ENCODE results near the gene SEC22C.
"Not testable (repeated sequence)": the region's sequence is repeated elsewhere in the genome, so short reads cannot be mapped to it uniquely, and the experiment has no call there.

Gene SEC22C

DNA sequence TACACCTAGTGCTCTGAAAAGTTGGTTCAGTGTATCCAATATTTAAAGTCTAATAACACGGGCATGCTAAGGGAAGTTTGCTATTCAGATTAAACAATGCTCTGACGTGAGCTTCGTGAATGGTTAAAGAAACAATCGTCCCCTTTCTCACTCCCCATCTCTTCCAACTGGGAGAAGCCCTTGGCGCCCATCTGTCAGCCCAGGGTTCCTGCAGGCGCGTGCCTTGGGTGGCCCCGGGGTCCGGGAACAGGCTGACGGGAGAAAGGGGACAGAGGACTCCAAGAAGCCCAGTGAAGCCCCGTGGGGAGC lies 413 bp downstream of the SEC22C start:
- DNase-seq (ENCODE audit: low read depth in 2 of 2), result no peak

DNA sequence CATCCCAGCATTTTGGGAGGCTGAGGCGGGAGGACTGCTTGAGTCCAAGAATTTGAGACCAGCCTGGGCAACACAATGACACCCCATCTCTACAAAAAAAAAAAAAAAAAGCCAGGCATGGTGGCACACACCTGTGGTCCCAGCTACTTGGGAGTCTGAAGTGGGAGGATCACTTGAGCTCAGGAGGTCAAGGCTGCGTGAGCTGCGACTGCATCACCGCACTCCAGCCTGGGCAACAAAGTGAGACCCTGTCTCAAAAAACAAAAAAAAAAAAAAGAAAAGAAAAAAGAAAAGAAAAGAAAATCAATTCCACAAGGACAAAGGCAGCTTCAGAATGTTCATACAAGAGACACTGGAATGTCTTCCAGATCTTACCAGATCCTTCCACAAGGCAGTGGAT lies 2.4 kb downstream of the SEC22C start:
- not testable (repeated sequence) for DNase-seq (ENCODE audit: low read depth in 2 of 2)

DNA sequence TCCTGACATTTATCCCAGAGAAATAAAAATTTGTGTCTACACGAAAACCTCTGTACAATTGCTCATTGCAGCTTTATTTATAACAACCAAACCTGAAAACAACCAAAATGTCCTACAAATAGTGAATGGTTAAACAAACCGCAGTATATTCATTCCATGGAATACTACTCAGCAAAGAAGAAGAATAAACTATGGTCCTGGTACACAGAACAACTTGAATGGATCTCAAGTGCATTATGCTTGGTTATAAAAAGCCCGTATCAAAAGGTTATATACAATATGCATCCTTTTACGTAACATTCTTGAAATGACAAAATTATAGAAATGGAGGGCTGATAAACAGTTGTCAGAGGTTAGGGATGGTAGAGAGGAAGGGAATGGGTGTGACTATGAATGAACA lies 3.7 kb downstream of the SEC22C start:
- DNase-seq (ENCODE audit: low read depth in 2 of 2), result no peak

DNA sequence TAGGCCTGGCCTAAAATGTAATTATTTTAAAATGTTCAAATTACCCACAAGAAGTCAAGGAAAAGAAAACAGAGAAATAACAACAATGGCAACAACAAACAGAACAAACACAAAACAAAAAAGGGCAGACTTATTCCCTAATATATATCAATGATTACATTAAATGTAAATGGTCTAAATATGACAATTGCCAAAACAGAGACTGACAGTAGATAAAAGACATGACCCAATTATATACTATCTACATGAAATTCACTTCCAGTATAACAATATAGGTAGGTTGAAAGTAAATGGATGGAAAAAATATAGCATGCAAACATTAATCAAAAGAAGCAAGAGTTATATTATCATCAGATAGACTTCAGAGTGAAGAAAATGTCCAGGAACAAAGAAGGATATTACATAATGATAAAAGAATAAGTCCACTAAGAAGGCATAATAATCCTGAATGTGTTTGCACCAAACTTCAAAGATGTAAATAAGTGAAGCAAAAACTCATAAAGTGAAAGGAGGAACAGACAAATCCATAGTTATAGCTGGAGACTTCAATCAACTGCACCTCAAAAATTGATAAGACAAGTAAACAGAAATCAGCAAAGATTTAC lies 6.5 kb downstream of the SEC22C start:
- DNase-seq (ENCODE audit: low read depth in 2 of 2), result no peak

DNA sequence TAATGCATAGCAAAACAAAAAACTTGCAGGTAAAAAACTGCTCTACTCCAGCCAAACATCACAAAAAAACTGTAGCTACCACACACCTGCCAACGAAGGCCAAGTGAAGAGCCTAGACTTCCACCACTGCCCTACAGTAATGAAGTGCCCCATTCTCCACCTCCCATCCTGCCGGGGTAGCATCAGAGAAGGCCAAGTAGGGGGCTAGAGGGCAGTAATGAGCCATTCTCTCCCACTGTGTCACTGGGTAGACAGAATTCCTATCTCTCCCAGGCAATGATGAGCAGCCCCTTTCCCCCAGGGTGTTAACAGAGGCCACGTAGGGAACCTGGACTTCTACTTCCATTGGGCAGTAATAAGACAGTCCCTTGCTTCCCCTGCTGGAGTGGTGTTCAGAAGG lies 9.5 kb downstream of the SEC22C start:
- DNase-seq (ENCODE audit: low read depth in 2 of 2), result no peak

DNA sequence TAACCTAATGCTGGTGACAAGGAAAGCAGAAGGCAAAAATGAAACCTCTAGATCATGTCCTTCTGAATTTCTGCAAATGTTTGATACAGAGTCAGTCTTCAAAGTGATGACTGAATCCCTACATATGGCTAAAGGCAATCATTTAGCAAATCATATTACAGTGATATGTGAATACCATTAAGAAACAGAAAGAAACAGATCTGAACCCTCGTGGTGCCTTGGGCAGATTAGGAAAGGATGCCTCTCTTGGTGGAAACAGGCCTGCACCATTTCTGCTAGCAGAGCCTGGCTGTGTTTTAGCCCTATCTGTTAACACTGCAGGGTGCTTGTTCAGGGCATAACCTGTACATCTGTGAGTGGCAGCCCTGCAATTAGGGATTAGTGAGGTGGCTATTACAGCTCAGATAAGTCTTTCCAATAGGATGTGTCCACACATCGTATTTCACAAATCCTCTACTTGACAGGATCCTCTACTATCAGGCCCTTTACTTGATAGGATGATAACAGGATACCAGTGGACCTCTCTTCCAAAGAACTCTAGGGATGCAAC lies 12.1 kb downstream of the SEC22C start:
- no peak for DNase-seq (ENCODE audit: low read depth in 2 of 2)

DNA sequence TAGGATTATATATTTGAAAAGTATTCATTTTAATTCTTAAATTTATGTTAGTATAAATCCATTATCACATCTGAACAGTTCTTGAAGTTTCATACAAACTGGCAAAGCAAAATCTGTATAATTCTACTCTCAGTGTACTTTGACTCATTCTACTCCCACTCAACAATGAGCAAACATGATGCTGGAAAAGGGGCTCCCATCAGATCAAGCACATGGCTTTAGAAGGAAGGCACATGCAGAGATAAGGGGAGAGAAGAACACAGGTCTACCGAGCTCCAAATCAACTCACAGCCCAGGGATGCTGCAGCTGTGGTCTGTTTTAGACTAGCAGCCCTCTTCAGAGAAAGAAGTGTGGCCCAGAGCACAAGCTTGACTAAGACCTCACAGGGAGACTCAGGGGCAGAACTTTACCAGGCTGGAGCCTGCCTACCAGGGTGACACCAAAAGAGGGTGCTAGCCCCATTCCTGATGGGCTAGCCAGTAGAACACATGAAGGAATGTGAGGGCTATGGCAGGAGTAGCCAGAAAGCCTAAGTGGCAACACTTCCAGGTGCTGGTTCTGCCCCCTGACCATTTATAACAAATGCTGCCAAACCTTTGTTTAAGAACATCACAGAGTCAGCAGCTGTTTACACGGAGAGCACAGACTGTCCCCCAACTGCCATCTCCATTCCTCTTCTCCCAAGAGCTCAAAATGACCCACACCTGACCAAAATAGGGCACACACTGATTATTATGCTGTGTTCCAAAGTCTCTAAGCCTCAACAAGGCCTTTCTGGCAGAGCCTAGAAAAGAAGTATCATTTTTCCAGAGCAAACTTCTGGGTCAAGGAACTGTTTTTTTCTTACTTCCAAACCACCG lies 19.5 kb downstream of the SEC22C start:
- DNase-seq (ENCODE audit: low read depth in 2 of 2), result no peak

DNA sequence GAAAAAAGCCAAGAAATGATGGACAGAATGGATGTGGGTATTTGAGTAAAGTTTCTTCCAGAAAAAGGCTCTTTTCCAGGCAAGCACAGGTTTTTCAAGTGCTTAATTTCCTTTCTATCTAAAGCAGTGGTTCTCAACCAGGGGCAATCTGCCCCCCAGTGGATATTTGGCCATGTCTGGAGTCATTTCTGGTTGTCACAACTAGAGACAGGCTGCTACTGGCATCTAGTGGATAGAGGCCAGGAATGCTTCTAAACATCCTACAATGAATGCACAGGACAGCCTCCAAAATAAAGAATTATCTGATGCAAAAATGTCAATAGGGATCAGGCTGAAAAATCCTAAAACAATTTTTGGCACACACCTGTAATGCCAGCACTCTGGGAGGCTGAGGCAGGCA lies 23.9 kb downstream of the SEC22C start:
- no peak for DNase-seq (ENCODE audit: low read depth in 2 of 2)

DNA sequence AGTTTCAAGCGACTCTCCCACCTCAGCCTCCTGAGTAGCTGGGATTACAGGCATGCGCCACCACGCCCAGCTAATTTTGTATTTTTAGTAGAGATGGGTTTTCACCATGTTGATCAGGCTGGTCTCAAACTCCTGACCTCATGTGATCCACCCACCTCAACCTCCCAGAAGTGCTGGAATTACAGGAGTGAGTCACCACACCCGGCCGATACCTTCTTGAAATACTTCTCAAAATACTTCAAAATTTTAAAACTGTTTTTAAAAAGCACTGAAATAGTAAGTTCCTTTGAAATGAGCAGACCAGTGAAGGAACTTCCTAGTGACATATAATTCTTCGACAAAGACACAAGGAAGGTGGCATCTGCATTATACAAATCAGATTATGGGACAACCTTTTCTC lies 24.9 kb downstream of the SEC22C start:
- DNase-seq (ENCODE audit: low read depth in 2 of 2), result not testable (repeated sequence)

DNA sequence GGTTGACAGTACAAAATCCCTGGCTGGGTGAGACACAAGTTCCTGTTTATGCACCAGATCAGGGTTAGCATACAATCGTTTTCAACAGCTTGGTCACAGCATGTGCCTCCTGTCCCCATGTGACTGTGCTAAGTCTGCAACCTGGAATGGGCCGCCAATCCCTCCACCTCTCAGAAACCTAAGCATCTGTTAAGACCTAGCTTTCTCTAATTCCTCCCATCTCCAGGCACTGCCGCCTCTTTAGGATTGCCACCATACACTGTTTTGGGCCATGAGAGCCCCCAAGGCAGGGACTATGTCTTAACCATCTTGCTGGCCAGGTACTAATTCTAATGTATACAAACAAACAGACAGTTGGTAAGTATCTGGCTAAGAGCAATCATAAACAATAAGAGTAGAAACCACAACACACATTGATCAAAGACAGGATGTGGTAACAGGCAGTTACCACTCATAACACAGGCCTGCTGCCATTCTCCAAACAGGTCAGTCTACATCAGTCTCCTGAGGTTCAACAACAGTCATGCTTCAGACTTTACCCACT lies 25.6 kb downstream of the SEC22C start:
- no peak for DNase-seq (ENCODE audit: low read depth in 2 of 2)

DNA sequence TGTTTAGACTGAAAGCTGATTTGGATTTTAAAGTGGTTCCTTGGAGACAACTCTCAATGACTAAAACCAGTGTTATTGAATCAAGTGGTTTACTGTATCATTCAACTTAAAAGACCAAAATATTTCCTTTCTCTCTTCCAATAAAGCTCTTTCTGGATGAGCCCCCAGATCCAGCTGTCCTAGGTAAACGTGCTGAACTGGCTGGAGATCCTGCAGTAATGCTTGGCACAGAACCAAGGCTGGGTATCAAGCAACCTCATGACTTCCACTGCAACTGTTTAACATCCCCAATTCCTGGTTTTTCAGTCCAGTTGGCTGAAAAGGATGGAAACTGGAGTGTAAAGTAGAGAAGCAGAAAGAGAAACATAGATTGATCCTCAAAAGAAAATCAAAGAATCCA lies 28.9 kb downstream of the SEC22C start:
- DNase-seq (ENCODE audit: low read depth in 2 of 2), result no peak

DNA sequence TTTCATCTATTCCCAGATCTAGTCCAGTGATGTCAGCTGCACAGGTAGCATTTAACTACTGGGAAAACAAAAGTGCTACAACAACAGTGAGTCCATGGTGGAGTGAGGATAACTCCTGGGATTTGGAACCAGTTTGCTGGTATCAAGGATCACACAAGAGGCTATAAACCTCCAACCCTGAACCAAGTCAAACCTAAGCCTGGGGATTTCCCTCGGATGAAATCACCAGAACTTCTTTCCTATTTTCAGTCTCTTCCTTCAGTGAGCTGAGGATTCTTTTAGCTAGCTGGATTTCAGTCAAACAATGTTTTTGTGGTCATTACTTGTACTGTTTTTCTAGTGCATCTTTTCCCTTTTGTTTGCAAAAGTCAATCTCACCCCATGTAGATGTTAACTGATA lies 31.5 kb downstream of the SEC22C start:
- no peak for DNase-seq (ENCODE audit: low read depth in 2 of 2)

DNA sequence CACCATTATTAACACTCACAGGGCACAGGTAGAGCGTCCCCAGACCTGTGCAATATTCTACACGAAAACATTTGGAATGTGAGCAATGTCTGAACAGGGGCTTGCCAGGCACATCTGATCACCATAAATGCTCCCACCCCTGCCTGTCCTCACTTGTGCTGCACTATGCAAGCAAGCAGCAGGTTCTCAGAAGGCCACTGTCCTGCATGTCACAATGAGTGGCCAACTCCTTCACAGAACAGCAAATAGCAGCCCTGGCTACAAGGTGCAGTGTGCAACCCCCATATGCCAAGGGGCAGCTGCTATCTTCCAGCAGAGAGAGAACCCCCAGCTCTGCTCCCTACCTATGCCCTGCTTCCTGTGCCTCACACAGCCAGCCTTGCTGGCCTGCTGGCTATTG lies 32.6 kb downstream of the SEC22C start:
- no peak for DNase-seq (ENCODE audit: low read depth in 2 of 2)

DNA sequence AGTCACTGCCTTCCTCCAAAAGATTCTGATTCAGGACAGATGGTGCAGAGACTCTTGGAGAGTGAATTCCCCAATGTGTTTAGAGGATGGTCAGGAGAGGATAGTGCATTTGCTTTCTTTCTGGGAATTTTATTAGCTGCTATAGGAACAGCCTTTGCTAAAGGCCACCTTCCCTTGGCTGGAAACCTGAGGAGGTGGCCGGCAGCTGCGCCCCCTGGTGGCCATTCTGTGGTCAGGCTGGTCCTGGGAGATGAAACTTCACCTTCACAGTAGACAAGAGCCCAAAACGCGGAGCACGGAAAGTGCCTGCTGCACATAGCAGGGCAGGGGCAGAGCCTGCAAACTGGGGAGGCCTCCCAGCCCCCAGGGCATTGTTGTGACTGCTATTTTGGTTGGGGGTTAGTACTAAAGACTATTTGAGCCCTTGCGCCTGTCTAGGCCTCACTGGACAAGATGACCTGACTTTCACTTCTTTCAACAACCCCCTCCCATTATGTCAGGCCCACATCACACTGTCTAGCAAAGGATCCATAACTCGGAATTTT lies 34.3 kb downstream of the SEC22C start:
- peak; percentile 50 to 51 for DNase-seq (ENCODE audit: low read depth in 2 of 2)

DNA sequence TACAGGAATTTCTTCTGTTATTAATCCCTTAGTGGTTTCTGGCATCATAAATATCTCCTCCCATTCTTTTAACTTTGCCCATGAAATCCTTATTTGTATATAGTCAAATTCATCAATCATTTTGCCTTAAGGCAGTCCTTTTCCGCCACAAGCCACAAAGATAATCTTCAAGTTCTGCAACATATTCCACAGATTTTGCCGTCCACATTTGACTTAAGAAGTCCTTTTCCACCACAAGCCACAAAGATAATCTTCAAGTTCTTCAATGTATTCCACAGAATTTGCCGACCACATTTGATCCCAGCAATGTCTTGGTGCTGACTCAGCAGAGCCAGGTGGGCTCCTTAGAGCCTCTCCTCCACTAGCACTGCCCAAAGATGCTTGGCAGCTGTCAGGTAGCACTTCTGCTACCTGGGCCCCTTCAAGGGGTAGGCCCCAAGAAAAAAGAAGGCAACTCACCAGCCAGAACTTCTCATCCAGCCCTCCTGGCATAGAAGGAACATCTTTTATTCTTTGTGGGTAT lies 35.0 kb downstream of the SEC22C start:
- DNase-seq (ENCODE audit: low read depth in 2 of 2), result no peak

DNA sequence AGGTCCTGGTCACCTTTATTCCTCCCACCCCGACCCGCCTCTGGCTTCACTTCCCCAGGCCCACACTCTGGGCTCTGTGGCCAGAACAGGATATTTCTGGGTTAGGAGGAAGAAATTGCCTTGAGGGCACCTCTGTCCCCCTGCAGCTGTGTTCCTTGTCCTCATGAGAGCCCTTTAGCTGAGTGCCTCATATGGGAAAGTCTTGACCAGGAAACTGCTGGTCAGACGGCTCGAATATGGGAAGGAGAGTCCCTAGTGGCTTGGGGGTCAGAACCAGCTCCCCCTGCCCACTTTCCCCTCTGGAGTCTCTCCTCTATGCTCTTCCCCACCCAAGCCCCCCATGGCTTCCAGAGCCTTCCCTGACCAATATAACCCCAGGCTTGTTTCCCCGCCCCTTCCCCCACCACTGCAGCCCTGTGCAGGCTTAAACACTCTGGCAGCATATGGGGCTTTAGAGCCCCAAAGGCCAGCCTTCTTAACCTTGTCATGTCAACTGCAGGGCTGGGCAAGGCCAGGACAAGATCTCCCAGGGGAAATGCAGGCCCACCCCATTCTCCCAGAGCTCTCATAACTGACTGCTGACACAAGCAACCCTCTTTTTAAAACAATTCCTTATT lies 36.4 kb downstream of the SEC22C start:
- no peak for DNase-seq (ENCODE audit: low read depth in 2 of 2)

DNA sequence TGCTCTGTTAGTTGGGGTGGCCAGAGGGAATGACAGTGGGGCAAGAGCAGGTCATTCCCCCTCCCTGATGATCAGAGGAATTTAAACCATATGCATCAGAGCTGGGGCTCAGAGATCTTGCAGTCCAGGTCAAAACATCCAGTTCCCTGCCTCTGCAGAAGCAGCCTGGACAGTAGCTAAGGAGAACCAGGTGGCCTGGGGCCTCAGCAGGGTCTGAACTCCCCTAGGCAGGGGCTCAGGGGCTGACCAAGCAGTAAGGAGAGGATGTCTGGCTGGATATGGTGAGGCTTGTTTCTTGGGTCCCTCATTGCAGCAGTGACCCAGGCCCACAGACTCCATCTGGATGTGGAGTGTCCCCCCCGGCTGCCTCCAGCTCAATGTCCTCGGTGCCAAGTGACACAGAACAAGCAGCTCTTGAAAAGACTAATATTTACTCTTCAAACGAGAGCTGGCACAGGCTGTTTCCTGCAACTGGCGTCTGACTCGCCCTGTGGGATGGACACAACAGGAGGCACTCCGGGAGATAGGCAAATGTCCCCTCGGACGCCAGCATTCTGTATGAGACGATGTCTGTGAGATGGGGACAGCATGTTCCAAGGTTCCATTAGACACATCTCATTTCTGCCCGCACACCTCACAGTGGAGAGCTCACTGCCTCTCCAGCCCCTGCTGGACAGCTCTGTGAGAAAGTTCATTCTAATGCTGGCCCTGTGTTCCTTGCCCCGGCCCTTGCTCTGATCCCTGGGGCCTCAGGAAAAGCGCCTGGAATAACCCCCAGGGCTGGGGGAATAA lies 37.1 kb downstream of the SEC22C start:
- DNase-seq (ENCODE audit: low read depth in 2 of 2), result no peak

DNA sequence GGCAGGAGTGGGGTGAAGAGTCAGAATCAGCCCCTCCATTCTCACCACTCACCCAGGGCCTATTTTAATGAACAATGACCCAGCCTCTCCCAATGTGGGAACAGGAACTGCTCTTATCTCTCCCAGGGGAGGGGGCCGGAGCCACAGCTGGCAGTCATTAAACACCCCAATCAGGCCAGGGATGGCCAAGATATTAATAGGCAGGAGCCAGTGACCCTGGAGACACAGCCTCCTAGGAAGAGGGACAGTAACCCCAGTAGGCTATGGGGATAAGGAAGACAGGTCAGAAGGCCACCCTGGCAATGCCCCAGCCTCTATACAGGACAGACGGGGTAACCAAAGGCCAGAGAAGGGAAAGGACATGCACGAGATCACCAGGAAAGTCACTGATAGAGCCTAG lies 40.7 kb downstream of the SEC22C start:
- no peak for DNase-seq (ENCODE audit: low read depth in 2 of 2)

DNA sequence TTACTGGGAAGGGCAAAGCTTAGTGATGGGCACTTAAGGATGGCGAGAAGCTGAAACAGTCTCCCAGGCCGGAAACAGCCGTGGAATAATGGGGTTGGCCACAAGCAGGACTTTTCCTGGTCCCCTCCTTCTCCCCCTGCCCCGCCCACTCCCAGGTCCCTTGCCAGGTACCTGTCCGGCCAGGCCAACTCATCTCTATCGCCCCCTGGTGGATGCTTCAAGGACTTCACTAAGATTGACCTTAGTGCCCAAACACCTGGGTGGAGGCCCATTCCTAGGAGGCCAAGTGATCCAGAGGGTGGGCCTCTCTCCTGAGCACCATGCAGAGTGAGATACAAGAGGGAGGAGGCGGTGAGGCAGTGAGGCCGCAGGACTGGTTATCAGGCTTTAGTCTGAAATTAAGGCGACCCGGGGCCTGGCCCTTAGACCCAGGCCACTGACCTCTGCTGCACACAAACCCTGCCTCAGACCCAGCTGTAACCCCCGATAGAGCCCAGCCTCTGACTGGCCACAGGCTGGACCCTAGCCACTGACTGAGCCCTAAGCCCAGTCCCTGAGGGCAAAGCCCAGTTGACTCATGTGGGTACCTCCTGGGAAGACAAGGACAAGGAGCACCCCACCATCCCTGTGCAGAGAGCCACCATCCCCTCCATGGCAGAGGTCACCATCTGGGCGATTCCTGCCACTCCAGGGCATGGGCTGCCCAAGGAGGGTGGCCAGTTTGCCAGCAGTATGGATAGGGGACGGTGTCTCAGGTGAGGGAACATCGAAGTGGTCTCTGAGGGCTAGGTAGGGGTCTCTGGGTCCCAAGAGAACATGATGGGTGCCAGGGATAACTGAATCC lies 41.7 kb downstream of the SEC22C start:
- peak; percentile 30 to 38 for DNase-seq (ENCODE audit: low read depth in 2 of 2)

DNA sequence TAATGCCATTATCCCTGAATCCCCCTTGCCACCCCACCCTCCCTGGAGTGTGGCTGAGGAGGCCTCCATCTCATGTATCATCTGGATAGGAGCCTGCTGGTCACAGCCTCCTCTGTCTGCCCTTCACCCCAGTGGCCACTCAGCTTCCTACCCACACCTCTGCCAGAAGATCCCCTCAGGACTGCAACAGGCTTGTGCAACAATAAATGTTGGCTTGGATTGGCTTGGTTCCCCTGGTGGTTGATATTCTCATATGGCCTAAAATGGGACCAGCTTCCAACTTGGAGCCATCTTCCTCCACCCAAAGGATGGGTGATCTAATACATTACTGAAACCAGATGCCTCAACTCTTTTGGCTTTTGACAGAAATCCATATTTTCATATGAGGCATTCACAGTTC lies 44.4 kb downstream of the SEC22C start:
- DNase-seq (ENCODE audit: low read depth in 2 of 2), result no peak

Data from stimulated activated CD8-positive, alpha-beta memory T cell treated with anti-CD3 and anti-CD28 coated beads, Interleukin-2, amount 100 ng/mL, for 1 hour (primary cell).